Neutrophil (primary cell): ENCODE results near the gene PTGIS.
"Not testable (repeated sequence)": the region's sequence is repeated elsewhere in the genome, so short reads cannot be mapped to it uniquely, and the experiment has no call there.

Experiments
- H3K27ac ChIP-seq: fragments of 200-600 bp; sonication (generic); 2 replicates; pipeline ENCODE4 v1.5.1; 2016; ENCODE audit warnings: mild to moderate bottlenecking, moderate library complexity
- H3K27me3 ChIP-seq: fragments of 200-600 bp; sonication (generic); 2 replicates; pipeline ENCODE4 v1.6.0; 2016; ENCODE audit warnings: mild to moderate bottlenecking
- H3K36me3 ChIP-seq: fragments of 200-600 bp; sonication (generic); 2 replicates; pipeline ENCODE4 v1.5.1; 2017
- H3K4me1 ChIP-seq, 2 experiments: fragments of 200-600 bp in 1 of 2; sonication (generic) in 1 of 2; 1 replicate in 1 of 2; 2 replicates in 1 of 2; pipeline versions ENCODE4 v1.5.1 to v1.6.1; 2013 to 2016; ENCODE audit warnings: low read depth in 1 of 2, low read length in 1 of 2, mild to moderate bottlenecking in 1 of 2, moderate library complexity in 1 of 2; ENCODE audit not compliant: control insufficient read depth in 1 of 2, insufficient read depth in 1 of 2
- H3K4me3 ChIP-seq, 2 experiments: fragments of 200-600 bp in 1 of 2; sonication (generic) in 1 of 2; 1 replicate in 1 of 2; 2 replicates in 1 of 2; pipeline ENCODE4 v1.5.1; 2013 to 2016; ENCODE audit warnings: low read depth in 1 of 2, low read length in 1 of 2, mild to moderate bottlenecking in 1 of 2, moderate library complexity in 1 of 2
- H3K9me3 ChIP-seq: fragments of 200-600 bp; sonication (generic); 2 replicates; pipeline ENCODE4 v1.5.1; 2016
- TF ChIP-seq, protein P1 (sequence below): fragments of 200-600 bp; sonication (generic); IDR thresholded peaks from 2 replicates; pipeline ENCODE4 v1.5.1; 2016; ENCODE audit warnings: antibody characterized with exemption

Gene PTGIS

DNA sequence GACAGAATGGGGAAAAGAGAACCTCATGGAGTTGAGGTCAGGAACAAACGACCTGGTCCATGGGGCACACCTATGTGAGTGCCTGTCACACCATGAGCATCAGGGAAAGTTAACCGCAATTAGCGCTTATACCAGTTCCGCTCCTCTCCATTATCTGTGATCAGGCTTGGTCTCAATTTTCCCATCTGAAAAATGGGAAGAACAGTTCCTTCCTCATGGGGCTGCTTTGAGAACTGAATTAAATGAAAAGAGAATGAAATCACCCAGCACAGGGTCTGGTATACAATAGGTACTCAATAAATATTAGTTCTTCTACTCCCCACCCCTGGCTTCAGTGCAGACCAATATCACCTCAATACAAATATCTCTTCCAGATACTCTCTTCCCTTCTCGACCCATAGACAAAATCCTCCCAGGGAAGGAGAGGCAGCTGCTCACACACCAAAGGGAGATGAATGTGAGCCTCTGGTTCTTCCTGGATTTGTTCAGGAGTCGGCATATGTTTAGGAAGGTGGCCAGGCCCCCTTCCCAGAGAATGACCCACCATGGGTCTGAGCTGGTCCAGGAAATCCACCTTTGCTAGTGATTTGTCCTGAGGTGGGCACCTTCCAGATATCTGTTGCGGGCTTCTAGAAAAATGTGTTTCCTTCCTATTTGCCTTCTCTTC, 2.4 kb upstream of the PTGIS start:
- Histone ChIP-seq H3K36me3 (no peaks in the 10 kb centered on the region), H3K4me1 (no peaks in the 10 kb centered on the region), H3K9me3 (no peaks in the 10 kb centered on the region), H3K4me3 (no peak overlapping the region), H3K27me3 (peaks cover 87% of the 10 kb centered on the region), H3K27ac (no peak overlapping the region)
- TF ChIP-seq, protein P1, sequence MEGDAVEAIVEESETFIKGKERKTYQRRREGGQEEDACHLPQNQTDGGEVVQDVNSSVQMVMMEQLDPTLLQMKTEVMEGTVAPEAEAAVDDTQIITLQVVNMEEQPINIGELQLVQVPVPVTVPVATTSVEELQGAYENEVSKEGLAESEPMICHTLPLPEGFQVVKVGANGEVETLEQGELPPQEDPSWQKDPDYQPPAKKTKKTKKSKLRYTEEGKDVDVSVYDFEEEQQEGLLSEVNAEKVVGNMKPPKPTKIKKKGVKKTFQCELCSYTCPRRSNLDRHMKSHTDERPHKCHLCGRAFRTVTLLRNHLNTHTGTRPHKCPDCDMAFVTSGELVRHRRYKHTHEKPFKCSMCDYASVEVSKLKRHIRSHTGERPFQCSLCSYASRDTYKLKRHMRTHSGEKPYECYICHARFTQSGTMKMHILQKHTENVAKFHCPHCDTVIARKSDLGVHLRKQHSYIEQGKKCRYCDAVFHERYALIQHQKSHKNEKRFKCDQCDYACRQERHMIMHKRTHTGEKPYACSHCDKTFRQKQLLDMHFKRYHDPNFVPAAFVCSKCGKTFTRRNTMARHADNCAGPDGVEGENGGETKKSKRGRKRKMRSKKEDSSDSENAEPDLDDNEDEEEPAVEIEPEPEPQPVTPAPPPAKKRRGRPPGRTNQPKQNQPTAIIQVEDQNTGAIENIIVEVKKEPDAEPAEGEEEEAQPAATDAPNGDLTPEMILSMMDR, result no peak

DNA sequence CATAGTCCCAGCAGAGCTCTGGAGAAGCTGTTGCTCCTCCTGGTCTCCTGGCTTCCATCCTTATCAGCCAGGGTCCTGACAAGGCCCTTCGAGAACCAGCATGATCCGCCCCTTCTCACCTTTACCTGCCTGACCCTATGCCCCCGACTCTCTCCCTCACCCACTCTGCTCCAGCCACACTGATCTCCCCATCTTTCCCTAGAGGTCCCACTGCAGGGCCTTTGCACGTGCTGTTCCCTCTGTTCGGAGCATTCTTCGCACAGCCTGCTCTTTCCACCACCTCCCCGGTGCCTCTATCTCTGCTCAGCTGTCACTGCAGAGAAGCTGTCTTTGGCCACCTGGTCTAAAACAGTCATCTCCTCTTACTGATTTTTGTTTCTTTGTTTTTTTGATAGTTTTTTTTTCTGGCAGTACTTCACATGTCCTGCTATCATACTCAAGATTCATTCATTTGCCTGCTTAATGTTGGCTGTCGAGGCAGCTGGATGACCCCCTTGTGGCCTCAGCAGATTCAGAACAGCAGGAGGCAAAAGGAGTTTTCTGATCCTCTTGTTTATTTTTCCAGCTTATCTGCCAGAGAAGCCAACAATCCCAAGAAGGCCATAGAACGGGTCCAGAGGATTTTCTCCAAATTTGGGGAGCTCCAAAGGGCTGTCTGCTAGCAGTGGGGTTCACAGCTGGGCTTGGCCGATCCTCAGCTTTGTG, 1.6 kb upstream of the PTGIS start:
- no peaks in the 10 kb centered on the region for H3K36me3 ChIP-seq
- H3K4me1 ChIP-seq, result no peaks in the 10 kb centered on the region
- H3K4me3 ChIP-seq, result no peak overlapping the region
- H3K27ac ChIP-seq, result no peak overlapping the region
- H3K27me3 ChIP-seq, result peaks cover 94% of the 10 kb centered on the region
- H3K9me3 ChIP-seq, result no peaks in the 10 kb centered on the region
- TF ChIP-seq, protein P1, result no peak

DNA sequence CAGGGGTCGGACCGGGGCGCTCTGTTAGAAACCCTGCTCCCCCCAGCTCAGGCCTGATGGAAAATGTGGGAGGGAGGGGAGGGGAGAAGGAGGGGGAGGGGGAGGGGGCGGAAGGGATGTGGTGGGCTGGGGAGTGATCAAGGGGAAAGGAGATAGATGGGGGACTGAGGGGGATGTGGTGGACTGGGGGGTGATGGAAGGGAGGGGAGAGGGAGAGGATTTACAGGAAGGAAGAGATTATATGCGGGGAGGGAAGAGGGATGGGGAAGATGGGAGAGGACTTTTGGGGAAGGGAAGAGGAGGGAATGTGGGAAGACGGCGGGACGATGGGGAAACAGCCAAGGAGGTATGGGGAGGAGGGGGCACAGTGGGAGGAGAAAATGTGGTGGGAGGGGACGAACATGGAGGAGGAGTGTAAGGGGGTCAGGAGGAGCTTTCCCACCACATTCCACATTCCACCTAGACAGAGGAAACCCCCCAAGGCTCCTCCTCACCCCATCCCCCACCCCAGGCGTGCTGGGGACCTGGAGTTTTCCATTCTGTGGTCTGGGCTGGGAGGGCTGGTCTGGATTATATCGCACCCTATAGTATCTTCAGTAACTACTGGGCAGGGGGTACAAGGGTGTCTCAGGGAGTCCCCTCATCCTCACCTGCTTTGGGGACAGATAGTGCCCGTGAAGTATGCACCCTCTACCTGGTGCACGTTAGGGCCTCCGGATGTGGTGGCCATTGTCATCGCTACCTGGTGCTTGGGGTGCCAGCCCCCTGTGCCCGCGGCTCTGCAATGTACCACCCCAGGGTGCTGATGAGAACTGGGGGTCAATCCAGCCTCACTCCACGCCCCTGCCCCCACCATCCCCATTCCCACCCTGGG, 578 bp upstream of the PTGIS start:
- Histone ChIP-seq H3K36me3 (no peaks in the 10 kb centered on the region), H3K27ac (no peak overlapping the region), H3K27me3 (peaks cover 100% of the 10 kb centered on the region), H3K4me3 (no peak overlapping the region), H3K4me1 (no peaks in the 10 kb centered on the region), H3K9me3 (no peaks in the 10 kb centered on the region)
- TF ChIP-seq, protein P1, result no peak

DNA sequence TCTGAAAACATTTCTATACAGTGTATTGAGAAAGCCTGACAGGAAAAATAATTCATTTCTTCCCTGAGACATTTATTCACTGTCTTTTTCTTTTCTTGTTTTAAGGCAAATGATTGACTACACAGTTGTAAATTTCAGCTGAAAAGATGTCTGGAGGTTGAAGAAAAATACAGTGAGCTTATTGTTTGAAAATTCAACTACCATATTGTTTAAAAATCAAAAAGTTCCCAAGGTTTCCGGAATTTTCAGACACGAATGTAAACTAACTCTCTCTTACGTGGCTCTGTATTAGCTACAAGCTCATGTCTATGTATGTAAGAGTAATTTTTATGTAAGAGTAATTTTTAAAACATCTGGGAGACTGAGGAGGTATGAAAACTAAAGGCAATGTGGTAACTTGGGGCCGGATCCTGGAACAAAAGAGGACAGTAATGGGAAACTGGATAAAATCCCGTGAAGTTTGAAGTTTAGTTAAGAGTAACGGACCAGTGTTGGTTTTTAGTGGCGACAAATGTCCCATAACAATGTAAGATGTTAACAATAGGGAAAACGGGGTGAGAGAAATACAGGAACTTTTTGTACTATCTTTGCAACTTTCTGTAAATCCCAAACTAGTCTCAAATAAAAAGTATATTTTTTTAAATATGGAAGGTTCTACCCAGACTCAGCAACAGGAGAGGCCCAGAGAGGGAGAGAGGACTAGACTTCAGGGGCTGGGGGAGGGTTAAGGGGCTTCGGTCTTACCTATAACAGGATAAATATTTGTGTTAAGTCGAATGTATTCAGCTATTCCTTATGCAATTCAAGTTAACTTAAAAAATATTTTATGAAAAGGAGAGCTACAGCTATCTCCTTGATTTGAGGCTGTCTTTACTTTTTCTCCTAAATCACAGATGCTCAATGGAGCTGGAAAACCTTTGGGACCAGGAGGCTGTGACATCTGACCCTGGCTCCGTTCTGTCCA, 1.3 kb downstream of the PTGIS start:
- TF ChIP-seq, protein P1, result no peak
- H3K36me3 ChIP-seq, result no peaks in the 10 kb centered on the region
- no peaks in the 10 kb centered on the region for H3K9me3 ChIP-seq
- H3K4me3 ChIP-seq, result no peak overlapping the region
- peaks cover 94% of the 10 kb centered on the region for H3K27me3 ChIP-seq
- H3K4me1 ChIP-seq, result no peaks in the 10 kb centered on the region
- H3K27ac ChIP-seq, result no peak overlapping the region

DNA sequence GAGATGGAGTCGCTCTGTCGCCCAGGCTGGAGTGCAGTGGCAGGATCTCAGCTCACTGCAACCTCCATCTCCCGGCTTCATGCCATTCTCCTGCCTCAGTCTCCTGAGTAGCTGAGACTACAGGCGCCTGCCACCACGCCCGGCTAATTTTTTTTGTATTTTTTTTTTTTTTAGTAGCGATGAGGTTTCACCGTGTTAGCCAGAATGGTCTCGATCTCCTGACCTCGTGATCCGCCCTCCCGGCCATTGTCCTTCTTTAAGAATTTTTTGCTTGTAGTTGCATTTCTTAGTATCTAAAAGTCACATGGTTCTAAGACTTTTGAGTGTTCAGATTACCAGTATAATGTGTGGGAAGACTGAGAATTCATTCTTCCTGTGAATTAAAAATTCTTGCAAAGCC, 2.9 kb downstream of the PTGIS start:
- H3K36me3 ChIP-seq, H3K4me1 ChIP-seq, H3K27ac ChIP-seq, H3K4me3 ChIP-seq, H3K9me3 ChIP-seq: not testable (repeated sequence)
- H3K27me3 ChIP-seq, result peaks cover 89% of the 10 kb centered on the region
